ENCODE results near the gene DENND1B. TPM values are rescaled to one million over a fixed set of nuclear protein-coding genes. Genes with fewer than 3 reads are reported as not detected.

Gene DENND1B
- total RNA-seq, 1 donor from 2014 or later = 19.2 TPM

DNA sequence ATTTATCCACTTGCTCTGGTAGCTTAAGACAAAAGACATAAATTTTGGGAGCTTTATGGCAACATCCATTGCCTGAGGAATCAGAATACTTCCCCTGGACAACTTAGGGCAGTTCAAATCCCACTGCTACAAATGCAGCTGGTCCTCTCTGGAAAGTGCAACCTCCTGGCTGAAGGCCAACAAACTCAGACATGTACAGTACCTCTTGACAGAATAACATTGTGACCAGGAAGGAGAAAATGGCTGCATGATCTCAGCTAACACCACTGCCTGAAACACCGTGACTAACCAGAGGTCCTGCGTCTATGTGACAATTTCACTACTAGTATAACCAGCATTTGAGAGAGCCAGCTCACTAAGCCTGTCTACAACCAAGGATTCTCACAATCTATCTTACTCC, 288.3 kb downstream of the DENND1B start:
- H3K27ac Mint-ChIP-seq = no peak overlapping the region
- ChIA-PET POLR2A (no interaction called here), CTCF (no interaction called here)
- H3K27me3 Mint-ChIP-seq = peaks cover 10% of the 10 kb centered on the region
- intact Hi-C loops (cut with micrococcal nuclease) = no loop called here
- H3K36me3 Mint-ChIP-seq (ENCODE audit: low read depth) = no peaks in the 10 kb centered on the region
- TF ChIP-seq, protein P1, sequence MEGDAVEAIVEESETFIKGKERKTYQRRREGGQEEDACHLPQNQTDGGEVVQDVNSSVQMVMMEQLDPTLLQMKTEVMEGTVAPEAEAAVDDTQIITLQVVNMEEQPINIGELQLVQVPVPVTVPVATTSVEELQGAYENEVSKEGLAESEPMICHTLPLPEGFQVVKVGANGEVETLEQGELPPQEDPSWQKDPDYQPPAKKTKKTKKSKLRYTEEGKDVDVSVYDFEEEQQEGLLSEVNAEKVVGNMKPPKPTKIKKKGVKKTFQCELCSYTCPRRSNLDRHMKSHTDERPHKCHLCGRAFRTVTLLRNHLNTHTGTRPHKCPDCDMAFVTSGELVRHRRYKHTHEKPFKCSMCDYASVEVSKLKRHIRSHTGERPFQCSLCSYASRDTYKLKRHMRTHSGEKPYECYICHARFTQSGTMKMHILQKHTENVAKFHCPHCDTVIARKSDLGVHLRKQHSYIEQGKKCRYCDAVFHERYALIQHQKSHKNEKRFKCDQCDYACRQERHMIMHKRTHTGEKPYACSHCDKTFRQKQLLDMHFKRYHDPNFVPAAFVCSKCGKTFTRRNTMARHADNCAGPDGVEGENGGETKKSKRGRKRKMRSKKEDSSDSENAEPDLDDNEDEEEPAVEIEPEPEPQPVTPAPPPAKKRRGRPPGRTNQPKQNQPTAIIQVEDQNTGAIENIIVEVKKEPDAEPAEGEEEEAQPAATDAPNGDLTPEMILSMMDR (IDR thresholded peaks at IDR 0.05) = no peak
- no peak overlapping the region for H3K4me3 Mint-ChIP-seq
- no peaks in the 10 kb centered on the region for H3K9me3 Mint-ChIP-seq
- no peak for ATAC-seq (ENCODE audit: low read depth)
- no peak for DNase-seq
- no peaks in the 10 kb centered on the region for H3K4me1 Mint-ChIP-seq

DNA sequence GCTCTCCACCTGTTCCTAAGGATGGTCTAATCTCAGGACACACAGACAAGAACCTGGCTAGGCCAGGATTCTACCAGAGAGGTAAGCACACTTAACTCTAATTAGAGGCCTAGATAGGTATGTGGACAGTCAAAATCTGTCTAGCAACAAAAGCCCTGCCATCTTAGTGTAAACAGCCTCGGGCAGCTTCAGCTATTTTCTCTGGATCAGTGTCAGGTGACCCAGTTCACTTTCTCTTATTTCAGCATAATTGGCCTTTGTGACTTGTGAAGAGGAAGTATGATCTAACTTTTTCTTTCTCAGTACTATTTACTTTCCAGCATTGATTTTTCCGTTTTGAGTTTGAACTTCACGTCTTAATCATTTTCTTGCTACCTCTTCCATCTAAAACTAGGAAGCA, 289.5 kb downstream of the DENND1B start:
- H3K4me1 Mint-ChIP-seq = no peaks in the 10 kb centered on the region
- no peaks in the 10 kb centered on the region for H3K36me3 Mint-ChIP-seq (ENCODE audit: low read depth)
- TF ChIP-seq, protein P1 (IDR thresholded peaks at IDR 0.05) = no peak
- ChIA-PET CTCF (no interaction called here), POLR2A (no interaction called here)
- DNase-seq (no peak), ATAC-seq (ENCODE audit: low read depth) (no peak)
- H3K4me3 Mint-ChIP-seq = no peak overlapping the region
- intact Hi-C loops (cut with micrococcal nuclease) = no loop called here
- peaks cover 10% of the 10 kb centered on the region for H3K27me3 Mint-ChIP-seq
- H3K9me3 Mint-ChIP-seq = no peaks in the 10 kb centered on the region
- H3K27ac Mint-ChIP-seq = no peak overlapping the region

DNA sequence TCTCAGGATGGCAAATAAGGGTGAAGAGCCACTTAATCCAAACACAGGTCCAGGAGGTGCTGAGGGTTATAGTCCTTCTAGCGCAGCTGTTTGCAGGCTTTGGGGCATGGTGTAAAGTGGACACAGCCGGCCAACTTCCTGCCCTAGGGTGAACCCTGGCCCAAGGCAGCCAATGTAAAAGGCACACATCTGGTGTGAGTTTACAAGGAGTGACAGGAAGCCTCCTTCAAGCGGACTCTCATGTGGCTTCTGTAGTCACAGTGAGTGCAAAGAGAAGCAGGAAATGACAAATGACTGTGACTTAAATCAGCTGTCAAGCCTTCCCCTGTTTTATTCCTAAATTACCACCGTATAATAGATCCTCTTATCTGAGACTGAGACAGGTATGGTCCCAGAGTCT, 294.2 kb downstream of the DENND1B start:
- H3K27me3 Mint-ChIP-seq = peaks cover 2% of the 10 kb centered on the region
- ATAC-seq (ENCODE audit: low read depth) = no peak
- H3K36me3 Mint-ChIP-seq (ENCODE audit: low read depth) = no peaks in the 10 kb centered on the region
- no peaks in the 10 kb centered on the region for H3K9me3 Mint-ChIP-seq
- H3K4me3 Mint-ChIP-seq = no peak overlapping the region
- H3K27ac Mint-ChIP-seq = no peak overlapping the region
- H3K4me1 Mint-ChIP-seq = no peaks in the 10 kb centered on the region
- CTCF ChIA-PET = interaction anchor here (0.7 kb wide), 1 partner anchor 67 kb away, joined by 3 read pairs; no protein-coding TSS in a partner anchor
- POLR2A ChIA-PET = no interaction called here
- intact Hi-C loops (cut with micrococcal nuclease) = no loop called here
- DNase-seq = no peak
- TF ChIP-seq, protein P1 (IDR thresholded peaks at IDR 0.05) = no peak

DNA sequence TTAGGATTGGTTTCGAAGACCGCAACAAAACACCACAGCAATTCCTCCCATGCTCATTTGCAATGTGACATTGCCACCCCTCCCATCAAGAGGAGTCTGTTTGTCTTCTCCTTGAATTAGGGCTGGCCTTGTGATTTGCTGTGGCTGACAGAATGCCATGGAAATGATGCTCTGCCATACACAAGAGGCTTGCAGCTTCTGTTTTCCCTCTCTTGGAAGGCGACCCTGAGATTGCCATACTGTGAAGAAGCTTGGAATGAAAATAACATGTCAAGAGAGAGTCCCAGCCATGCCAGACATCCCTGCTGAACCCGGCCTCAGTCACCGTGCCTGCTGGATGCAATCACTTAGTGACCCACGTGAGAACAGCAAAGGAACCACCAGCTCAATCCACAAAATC, 294.8 kb downstream of the DENND1B start:
- POLR2A ChIA-PET = no interaction called here

DNA sequence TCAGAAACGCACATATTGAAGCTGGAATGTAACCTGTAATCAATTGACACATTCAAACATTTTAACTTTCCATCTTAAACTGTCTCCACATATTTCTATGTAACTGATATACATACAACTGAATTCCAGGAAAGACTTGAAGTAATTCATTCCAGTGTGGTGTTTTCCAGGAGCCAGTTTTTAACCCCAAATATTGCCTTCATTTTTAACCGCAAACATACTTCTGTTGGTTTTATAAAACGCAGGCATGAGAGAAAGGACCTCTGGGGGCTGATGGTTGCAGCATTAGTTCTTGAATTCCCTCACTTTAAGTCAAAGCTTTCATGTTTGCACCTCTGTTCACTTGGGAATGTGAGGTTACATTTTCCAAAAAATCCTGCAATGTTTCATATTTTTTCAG, 303.1 kb downstream of the DENND1B start:
- TF ChIP-seq, protein P1 (IDR thresholded peaks at IDR 0.05) = no peak
- Mint-ChIP-seq H3K36me3 (ENCODE audit: low read depth) (no peaks in the 10 kb centered on the region), H3K9me3 (no peaks in the 10 kb centered on the region), H3K4me3 (no peak overlapping the region), H3K27ac (no peak overlapping the region), H3K4me1 (peaks cover 3% of the 10 kb centered on the region), H3K27me3 (peaks cover 4% of the 10 kb centered on the region)
- CTCF ChIA-PET = no interaction called here
- no peak for ATAC-seq (ENCODE audit: low read depth)
- POLR2A ChIA-PET = no interaction called here
- intact Hi-C loops (cut with micrococcal nuclease) = no loop called here
- DNase-seq = no peak

More for the DNA sequence above, 294.8 kb downstream of the DENND1B start:
- Mint-ChIP-seq H3K9me3 (no peaks in the 10 kb centered on the region), H3K36me3 (ENCODE audit: low read depth) (no peaks in the 10 kb centered on the region), H3K4me1 (no peaks in the 10 kb centered on the region), H3K4me3 (no peak overlapping the region), H3K27ac (no peak overlapping the region), H3K27me3 (peaks cover 2% of the 10 kb centered on the region)
- TF ChIP-seq, protein P1 (IDR thresholded peaks at IDR 0.05) = no peak
- CTCF ChIA-PET = interaction anchor here (0.7 kb wide), 1 partner anchor 67 kb away, joined by 3 read pairs; no protein-coding TSS in a partner anchor
- intact Hi-C loops (cut with micrococcal nuclease) = no loop called here
- ATAC-seq (ENCODE audit: low read depth) (no peak), DNase-seq (no peak)
